Ecto neural progenitor cell (in vitro differentiated cells): ENCODE measurements around the gene ST6GALNAC1.

Source experiments
- DNase-seq: peaks from one replicate; pipeline ENCODE4 v3.0.0-alpha.2; 2018; ENCODE audit warnings: low spot score

ST6GALNAC1 gene, protein sequence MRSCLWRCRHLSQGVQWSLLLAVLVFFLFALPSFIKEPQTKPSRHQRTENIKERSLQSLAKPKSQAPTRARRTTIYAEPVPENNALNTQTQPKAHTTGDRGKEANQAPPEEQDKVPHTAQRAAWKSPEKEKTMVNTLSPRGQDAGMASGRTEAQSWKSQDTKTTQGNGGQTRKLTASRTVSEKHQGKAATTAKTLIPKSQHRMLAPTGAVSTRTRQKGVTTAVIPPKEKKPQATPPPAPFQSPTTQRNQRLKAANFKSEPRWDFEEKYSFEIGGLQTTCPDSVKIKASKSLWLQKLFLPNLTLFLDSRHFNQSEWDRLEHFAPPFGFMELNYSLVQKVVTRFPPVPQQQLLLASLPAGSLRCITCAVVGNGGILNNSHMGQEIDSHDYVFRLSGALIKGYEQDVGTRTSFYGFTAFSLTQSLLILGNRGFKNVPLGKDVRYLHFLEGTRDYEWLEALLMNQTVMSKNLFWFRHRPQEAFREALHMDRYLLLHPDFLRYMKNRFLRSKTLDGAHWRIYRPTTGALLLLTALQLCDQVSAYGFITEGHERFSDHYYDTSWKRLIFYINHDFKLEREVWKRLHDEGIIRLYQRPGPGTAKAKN

DNA sequence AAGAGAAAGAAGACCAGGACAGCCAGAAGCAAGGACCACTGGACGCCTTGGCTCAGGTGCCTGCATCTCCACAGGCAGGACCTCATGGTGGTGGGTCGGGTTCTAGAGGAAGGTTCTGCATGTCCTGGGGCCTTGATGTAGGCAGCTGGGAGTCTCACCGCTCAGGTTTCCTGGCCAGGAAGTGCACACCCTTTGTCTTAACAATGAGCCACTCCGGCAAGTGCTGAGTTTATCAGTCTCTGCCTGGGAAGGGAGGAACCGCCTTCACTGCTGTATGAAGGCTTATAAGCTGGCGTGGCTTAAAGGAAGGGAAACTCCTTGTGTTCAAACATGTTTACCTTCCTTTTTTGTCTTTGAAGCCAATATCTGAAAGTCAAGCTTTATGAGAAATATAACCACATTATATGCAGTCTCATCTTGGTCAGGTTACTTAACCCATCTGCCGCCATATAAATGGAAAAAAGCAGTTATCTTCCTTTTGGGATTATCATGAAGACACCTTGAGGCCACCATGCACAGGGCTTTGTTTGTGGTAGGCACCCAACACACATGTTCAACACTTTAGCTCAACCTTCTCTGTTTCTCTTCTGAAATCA lies at the start of gene ST6GALNAC1:
ST6GALNAC1 (minus strand) TSS at position 205 of the 596 bp plus-strand sequence; CDS start at position 86, 119 bp downstream.
- no peak for DNase-seq

DNA sequence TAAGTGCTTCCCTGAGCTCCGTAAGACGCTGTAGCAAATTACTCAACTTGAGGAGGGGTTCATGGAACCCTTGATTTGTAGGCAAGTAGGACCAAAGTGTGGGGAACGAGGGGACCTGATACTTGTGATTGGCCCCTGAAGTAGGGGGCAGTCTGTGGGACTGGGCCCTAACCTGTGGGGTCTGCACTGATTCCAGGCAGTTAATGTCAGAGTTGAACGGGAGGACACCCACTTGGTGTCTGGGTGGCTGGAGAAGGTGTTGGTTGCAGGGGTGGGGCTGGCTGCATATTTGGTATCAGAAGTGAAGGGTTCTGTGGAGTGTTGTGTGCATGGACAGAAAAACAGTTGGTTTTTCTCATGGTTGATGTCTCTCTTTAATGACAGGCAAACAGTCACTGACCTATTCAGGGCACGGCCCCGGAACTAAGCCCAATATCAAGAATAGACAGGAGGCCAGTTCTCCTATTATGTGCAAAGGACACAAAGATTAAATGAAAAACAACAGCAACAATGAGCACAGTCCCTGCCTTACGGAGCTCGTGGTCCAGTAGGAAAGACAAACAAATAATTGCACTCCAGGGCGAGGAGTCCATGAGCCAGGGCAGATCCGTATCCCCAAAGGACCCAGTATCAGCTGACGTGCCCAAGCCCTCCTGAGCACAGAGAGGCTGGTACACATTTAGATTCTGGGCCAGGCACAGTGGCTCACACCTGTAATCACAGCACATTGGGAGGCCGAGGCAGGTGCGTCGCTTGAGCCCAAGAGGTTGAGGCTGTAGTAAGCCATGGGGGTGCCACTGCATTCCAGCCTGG lies 48.0 kb upstream of the ST6GALNAC1 start:
- DNase-seq = no peak

DNA sequence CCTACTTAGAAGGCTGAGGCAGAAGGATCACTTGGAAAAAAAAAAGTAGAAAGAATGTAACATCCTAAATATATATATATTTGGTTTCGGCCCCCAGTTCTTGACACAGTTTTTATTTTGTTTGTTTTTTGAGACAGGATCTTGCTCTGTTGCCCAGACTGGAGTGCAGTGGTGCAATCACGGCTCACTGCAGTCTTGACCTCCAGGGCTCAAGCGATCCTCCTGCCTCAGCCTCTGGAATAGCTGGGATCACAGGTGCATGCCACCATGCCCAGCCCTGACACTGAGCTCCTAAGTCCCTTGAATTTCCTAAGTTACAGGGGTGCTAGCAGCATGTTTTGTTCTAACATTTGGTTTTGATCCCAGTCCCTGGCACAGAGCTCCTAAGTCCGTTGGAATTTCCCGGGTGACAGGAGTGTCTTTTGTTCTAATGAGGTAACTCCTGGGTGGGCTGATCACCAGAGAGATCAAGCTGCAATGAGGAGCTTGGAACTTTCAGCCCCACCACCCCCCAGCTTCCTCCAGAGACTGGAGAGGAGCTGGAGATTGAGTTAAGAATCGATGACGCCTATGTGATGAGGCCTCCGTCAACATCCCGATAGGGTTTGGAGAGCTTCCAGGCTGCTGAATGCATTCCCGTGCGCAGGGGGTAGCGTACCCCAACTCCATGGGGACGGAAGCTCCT lies 47.2 kb upstream of the ST6GALNAC1 start:
- DNase-seq = no peak

DNA sequence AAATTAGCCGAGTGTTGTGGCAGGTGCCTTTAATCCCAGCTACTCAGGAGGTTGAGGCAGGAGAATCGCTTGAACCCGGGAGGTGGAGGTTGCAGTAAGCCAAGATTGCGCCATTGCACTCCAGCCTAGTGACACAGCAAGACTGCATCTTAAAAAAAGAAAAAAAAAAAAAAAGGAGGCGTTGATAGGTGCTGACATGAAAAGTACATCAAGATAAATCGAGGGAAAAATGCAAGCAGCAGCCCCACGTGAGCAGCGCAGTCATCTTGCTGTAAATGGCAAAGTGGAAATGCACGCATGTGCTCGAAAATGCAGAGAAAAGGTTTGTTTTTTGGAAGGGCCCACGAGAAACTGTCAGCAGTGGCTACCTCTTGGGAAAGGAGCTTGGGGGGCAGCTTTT lies 46.3 kb upstream of the ST6GALNAC1 start:
- DNase-seq = no peak

DNA sequence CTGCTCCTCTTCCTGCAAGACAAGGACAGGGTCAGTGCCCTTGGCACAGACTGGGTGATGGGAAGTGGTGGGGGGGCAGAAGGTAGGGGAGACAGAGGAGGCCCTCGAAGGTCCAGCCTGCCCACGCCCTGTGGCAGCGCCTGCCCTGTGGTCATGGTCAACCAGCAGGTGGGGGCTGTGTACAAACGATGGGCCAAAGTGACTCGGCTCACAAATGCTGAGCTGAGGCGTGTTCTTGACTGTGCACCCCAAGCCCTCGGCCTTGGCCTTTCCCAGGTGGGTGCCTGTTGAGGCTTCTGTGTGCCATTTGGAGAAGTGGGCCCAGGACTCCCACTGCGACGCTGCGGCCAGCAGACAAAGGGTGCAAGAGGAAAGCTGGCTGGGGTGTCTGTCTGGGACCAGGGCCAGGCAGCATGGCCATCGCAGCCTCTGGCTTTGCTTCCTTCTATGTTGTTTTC lies 44.6 kb upstream of the ST6GALNAC1 start:
- no peak for DNase-seq

DNA sequence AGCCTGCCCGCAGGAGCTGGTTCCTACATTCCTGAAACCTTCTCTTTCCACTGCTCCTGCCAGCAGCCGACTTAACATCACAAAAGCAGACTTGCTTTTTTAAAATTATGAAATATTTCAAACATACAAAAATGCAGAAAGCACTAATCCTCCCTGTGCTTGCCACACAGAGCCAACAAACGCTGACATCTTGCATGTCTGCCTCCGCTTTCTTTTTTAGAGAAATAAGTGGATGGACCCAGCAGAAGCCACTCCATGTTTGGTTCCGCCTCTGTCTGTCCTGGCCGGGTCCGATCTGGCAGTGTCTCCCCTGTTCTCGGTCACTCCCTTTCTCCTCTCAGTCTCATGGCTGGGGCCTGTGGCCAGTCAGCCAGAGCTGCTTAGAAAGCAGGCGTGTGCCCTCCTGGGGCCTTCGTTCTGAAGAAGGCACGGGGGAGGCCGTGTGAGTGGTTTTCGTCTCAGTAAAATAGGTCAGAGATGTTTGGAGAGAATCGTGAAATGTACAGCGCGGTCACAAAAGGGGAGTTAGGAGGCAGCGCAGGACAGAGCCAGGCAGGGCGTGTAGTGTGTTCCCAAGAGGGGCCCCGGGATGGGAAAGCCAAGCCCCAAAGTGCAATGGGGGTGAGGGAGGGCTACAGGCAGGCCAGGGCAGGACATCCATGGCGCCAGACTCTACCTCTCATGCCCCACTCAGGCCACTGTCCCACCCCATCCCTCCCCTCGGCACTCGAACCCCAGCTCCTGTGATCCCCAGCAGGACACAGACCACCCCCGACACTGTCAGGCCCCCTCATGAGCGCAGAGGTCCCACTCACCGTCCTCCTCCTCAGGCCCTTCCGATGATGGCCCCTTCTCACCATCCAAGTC lies 44.0 kb upstream of the ST6GALNAC1 start:
- DNase-seq = no peak

DNA sequence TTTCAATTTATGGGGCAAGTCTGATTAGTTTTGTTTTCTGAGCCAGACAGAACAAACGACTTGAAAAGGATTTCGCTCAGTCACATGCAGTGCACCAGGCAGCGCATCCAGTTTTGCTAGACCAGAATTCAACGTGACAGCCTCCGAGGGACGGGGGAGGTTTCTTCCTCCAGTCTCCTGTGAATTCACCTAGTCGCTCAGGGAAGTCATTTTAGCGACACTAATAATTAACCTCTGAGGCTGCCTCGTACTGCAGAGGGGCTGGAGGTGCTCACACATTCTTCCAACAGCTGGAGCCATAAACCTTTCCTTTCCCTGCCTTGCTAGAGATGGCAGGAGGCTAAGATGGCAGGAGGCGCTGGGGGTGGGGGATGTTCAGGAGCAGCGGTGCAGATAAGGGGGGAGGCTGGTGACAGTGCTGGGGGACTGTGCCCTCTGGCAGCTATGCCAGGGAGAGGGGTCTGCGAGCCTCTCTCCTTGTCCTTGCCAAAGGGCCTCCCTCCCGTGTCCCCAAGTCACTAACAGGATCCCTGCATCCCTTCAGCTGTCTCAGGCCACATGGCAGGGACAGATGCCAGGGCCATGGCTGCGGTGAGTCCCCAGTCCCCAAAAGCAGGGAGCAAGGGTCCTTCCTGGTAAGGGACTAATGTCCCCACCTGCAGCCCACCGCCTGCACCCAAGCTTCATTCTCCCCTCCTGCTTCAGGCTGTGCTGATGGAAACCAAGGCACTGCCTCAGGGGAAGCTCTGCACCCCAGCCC lies 43.2 kb upstream of the ST6GALNAC1 start:
- no peak for DNase-seq

DNA sequence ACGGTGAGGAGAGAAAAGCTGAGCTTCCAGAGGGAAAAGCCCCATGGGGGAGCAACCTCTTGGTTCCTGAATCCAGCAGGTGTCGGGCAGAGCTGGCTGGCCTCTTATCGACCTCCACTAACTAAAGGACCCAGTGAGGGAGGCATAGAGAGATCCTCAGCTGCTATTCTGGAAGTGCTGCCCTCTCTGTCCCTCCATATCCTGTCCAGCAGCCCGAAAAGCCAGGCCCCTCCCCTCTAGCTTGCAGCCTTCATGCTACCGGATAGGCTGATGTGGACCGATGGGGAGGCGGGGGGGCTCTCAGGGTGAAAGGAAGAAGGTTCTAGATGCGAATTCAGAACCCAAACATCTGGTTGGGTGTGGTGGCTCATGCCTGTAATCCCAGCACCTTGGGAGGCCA lies 42.3 kb upstream of the ST6GALNAC1 start:
- DNase-seq = no peak

DNA sequence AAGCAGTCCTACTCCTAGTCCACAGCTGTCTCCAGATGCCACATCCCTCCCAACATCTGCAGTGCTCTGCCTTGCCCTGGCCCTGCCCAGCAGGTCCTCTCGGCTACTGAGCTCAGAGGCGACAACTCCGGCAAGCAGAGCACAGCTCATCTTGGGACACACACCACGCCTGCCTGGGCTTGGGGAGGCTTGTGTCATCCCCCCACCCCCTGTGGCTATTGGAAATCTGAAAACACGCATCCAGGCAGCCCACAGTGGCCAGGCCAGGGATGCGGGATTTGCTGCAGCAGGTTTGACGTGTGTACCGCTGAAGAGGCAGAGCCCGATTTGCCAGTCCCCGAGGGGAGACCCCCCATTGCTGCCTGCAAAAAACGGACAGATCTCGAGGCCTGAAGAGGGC lies 41.8 kb upstream of the ST6GALNAC1 start:
- DNase-seq = no peak

DNA sequence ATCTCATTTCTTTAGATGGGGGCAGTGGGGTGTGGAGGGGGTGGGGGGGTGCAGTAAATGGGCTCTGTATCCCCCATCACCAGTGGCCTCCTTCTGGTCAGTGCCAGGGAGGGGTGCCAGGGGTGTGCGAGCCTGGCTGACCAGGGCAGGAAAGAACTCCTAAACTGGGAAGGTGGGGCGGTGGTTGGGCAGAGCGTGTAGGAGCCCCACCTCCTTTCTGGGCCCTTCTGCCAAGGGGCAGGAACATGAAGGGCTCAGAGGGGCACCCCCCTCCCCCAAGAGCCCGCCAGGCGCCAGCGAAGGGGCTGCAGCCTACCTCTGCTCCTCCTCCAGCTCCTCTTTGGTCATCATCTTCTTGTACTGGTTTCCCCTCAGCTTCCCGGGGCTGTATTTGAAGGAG lies 41.2 kb upstream of the ST6GALNAC1 start:
- no peak for DNase-seq

DNA sequence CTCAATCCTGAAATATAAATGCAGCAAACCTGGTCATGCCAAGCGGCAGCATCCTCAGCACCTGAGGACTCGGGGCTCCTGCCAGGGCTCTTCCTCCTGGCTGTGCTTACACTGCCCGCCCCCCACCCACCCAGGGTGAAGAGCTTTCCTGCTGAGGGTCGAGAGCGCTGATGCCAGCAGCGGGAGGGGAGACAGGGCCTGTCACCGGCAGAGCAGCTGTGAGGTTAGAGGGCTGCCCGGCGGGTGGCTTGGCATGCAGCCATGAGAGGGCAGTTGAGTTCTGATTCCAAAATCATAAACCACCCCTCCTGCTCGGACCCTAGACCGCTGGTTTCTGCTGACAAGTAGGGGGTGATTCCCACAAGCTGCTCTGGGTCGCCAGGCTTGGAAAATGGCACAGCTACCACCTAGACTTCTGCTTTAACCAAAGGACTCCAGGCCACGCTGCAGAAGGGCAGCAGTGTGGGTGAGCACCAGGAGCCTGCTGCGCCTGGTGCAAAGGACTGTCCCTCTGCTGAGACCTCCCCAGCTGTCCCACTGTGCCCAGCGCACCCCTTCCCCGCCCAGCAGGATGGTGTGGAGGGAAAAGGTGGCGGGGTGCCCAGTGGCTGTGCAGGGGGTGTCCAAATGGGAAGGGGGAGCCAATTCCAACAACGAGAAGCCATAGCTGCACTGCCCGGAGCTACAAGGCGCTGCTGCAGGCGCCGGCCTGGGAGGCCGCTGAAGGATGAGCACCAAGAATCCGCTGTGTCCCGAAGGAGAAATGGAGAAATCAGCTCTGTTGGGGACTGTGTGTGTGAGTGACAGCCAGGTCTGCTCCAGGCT lies 40.6 kb upstream of the ST6GALNAC1 start:
- no peak for DNase-seq

DNA sequence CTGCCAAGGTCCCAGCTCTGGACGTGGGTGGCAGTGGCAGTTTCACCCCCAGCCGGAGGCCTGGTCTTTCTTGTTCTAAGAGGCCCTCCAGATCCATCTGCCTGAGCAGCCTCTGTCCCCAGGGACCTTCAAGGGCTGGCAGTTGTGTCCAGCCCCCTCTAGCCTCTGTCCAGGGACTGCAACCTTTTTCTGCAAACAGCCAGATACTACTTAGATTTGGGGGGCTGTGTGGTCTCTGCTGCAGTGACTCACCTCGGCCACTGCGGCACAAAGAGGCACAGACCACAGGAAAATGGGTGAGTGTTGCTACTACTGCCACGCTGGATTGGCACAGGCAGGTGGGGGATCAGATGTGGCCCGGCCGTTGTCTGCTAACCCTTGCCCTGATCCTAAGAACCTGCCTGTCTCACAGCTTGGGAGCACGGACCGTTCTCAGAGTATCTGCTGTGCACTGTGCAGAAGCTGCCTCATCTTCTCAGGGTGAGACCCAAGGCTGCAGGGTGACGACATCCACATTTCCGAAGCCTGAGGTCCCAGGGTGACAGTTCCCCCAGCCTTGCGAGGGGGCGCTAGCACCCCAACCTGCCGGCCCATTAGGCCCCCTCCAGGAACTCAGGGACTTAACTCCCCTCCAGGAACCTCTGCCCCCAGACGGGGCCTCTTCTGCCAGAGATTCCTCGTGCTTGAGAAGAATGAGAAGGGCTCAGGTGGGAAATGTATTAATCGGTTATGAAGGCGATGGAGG lies 39.6 kb upstream of the ST6GALNAC1 start:
- no peak for DNase-seq

DNA sequence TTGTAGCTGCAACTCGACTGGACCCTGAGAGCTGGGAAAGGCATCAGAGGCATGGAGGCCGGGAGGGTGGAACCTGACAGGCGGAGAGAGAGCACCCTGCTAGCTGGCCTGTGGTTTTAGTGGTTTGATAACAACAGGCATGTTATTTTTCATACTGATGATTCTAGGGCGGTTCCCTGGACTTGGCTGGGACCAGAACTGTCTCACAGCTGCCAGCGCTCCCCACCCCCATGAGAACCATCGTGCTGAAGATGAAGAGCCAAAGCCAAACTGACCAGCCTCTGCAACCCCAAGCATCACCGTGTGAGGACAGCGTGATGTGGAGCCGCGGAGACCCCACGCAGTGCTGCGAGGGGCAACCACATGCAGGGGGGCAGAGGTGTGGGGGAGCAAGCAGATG lies 38.7 kb upstream of the ST6GALNAC1 start:
- no peak for DNase-seq

DNA sequence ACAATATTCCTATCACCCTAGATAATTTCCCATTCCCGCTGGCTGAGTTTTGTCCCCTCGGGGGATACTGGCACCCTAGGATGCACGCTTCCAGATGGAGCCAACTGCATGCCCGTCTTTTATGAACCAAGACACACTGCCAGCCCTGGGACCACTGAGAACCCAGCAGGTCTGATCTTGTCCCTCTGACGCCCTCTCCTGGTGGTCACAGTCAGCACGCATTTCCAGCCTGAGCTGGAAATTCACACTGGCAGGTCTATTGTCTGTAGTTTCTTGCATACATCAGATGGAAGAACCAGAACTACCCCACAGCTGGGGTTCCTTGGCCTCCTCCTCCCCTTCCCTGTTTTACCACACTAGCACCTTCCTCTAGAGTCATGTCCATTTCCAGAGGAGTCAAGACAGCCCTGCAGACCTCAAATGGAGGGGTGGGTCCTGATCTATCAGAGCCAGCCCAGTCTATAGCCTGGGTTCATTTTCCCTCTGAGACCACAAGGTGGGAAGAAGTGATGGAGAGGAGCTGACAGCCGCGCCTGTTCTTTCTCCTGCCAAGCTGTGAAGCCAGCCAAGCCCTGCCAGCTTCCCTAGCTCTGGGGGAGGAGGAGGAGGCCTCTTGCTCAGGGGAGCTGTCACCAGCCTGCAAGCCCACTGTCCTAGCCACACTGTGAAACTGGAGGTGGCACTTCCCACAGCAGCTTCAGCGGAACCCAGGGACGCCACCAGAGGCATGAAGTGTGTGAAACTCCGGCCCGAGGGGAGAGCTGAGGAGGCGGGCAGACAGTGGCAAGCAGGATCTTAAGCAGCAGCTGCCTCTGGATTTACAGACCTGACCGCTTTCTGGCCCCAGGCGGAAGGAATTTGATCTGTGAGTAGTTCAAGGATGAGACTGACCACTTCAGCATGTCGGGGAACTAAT lies 37.9 kb upstream of the ST6GALNAC1 start:
- DNase-seq = peak; percentile 90

DNA sequence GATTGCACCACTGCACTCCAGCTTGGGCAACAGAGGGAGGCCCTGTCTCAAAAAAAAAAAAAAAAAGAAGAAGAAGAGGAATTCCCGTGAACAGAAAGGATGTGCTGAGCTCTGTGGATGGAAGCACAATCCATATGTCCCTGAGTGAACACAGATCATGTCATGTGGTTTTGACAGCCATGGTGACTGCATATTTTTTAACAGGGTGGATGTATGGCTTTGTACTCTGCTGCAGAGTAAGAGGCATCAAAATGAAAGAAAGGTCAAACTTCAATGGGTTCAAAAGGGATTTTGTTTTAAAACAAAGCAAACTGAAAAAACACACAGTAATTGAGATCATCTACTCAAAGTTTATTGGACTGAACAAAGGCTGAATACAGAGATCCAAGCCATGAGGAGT lies 35.7 kb upstream of the ST6GALNAC1 start:
- no peak for DNase-seq

DNA sequence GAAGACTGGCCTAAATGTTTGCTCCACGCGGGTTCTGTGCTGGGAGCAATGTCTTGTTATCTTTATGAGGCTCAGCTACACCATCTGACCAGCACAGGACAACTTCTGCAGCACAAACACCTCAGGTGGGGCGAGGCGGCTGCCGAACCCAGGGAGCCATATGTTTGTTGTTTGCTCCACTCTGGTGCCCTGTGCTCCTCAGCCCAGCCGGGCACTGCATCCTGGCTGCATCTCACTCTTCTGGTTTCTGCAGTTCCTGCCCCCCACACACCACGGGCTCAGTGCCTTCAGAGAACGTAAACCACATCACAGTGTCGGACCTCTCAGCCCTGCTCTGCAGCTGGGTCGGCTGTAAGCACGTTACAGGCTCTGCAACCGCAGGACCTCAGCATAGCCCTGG lies 34.8 kb upstream of the ST6GALNAC1 start:
- no peak for DNase-seq

DNA sequence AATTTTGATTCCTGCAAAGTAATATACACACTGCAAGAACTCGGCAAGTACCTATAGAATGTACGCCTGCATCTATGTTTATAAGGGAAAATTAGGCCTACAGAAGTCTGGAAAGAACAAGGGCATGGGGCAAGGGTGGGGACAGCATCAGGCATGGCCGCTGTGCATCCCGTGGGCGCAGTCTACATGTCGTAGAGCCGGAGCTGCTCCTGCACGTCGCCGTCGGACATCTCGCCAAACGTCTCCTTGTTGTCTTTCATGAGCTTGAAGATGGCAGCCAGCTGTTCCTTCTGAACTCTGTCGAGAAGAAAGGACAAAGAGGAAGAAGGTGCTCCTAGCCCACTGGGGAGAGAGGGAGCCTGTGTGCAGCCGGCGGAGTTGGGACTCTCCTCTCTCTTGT lies 33.8 kb upstream of the ST6GALNAC1 start:
- no peak for DNase-seq
